Ovary (tissue), 10 donors: ENCODE data around the gene AVL9. TPM values are rescaled to one million over a fixed set of nuclear protein-coding genes. Genes with fewer than 3 reads are reported as not detected.
A peak's percentile ranks its signal among the peaks of the same experiment; 100 is the strongest.

ENCODE experiments used
- DNase-seq, 5 donors: peaks; one replicate each; pipeline ENCODE4 v3.0.0-alpha.2; 2019 to 2020
- H3K27ac ChIP-seq, 2 donors: fragments of 200-600 bp; one replicate each; pipeline versions ENCODE4 v1.5.1 to v1.8.0; 2019 to 2022
- H3K27me3 ChIP-seq: fragments of 200-600 bp; one replicate; pipeline ENCODE4 v1.8.0; 2022
- H3K36me3 ChIP-seq: fragments of 200-600 bp; sonication (generic); one replicate; pipeline ENCODE4 v1.5.1; 2019
- H3K4me1 ChIP-seq: one replicate; pipeline ENCODE4 v1.8.1; 2013; ENCODE audit warnings: mild to moderate bottlenecking, moderate library complexity; ENCODE audit not compliant: insufficient read depth
- H3K4me3 ChIP-seq: fragments of 200-600 bp; sonication (generic); one replicate; pipeline ENCODE4 v1.5.1; 2017
- H3K9me3 ChIP-seq, 2 donors: fragments of 200-600 bp in 1 of 2; sonication (generic) in 1 of 2; one replicate each; pipeline versions ENCODE4 v1.5.1 to v1.8.1; 2013 to 2019; ENCODE audit warnings: mild to moderate bottlenecking in 1 of 2, moderate library complexity in 1 of 2
- EP300 ChIP-seq: sonication (generic); formaldehyde crosslinking; IDR thresholded peaks from one replicate; pipeline ENCODE4 v1.6.1; 2017; ENCODE audit warnings: antibody characterized with exemption
- POLR2A ChIP-seq: fragments of 450-650 bp; IDR thresholded peaks from one replicate; pipeline ENCODE4 v1.6.1; 2017; ENCODE audit warnings: antibody characterized with exemption, mild to moderate bottlenecking, moderate library complexity
- WGBS, 3 donors: extraction: QIAGEN DNeasy Blood & Tissue Kit in 1 of 3; methylation state at CpG; one replicate each; pipeline versions ENCODE4 v1.1.5 to v1.1.7; 2013 to 2017; 5-methylcytosine and 5-hydroxymethylcytosine counted together
- intact Hi-C, 4 donors: fragments of 100-400 bp; cut with DNase I; formaldehyde crosslinking; loops; one replicate each; pipeline versions ENCODE4 v1.11.0 to v1.15.1; 2022 to 2023
- long read RNA-seq, 3 donors: library from polyadenylated mRNA in 2 of 3; unstranded in 2 of 3; transcript quantifications; one replicate each; pipeline ENCODE4 v2.0.0 and lab custom pipeline, GENCODE V29; 2021 to 2026
- polyA plus RNA-seq, 2 donors: library from polyadenylated mRNA; stranded (reverse); fragments of 200-250 nt in 1 of 2; fragments of 350-450 nt in 1 of 2; fragmentation: Illumina TruSeq in 1 of 2; extraction: RNeasy Lipid Tissue Mini Kit (QIAGEN cat#74804) in 1 of 2; gene quantifications; one replicate each; pipeline ENCODE4 v1.2.3, GENCODE V29; 2013 to 2014
- total RNA-seq, 7 donors: library from RNA; depleted of rRNA in 2 of 7; stranded (reverse); fragments of >200 nt in 2 of 7; fragmentation: NEBNext Ultra II Directional in 3 of 7; extraction: Animal tissue kit (Norgen Biotek cat#: 25700) in 3 of 7; gene quantifications; one replicate each; pipeline versions ENCODE4 v1.1.0 to v1.2.4, GENCODE V29; 2016 to 2023
- TF ChIP-seq, protein P1 (sequence below), 3 donors: fragments of 450-650 bp in 2 of 3; fragments of 200-600 bp in 1 of 3; IDR thresholded peaks; one replicate each; pipeline versions ENCODE4 v1.5.1 to v1.8.0; 2016 to 2022; ENCODE audit warnings: antibody characterized with exemption in 3 of 3, mild to moderate bottlenecking in 1 of 3
- donor health status: DM: no; HTN: no; CAD: no; lungs with moderate emphysema.
- donor health status: DM: no; HTN: no; CAD: no.
- donor health status: Bipolar disorder and iron deficiency.
- donor health status: DM: yes; HTN: yes; CAD: no.
- donor health status: DM: no; HTN: no; CAD: no.
- donor health status: DM: yes; HTN: yes; CAD: no.

Gene AVL9
- total RNA-seq (10 to 100 TPM; 20.1 to 34.4 (median 26.1) TPM), polyA plus RNA-seq (10 to 100 TPM in 1 of 2 donors, 1 to 10 TPM in 1; 6.8 to 14.0 TPM)
- long read RNA-seq, donor 1, full-length matches to known transcripts: 7 of 37 reads
- long read RNA-seq, donor 1, partial matches to known transcripts: 10 of 37 reads
- long read RNA-seq, donor 1, other reads (novel, unspliced or antisense): 20 of 37 reads
- long read RNA-seq, donor 2, full-length matches to known transcripts: 5 of 5 reads
- long read RNA-seq, donor 2, partial matches to known transcripts: 0 of 5 reads
- long read RNA-seq, donor 2, other reads (novel, unspliced or antisense): 0 of 5 reads
- long read RNA-seq, donor 3, full-length matches to known transcripts: 3 of 13 reads
- long read RNA-seq, donor 3, partial matches to known transcripts: 0 of 13 reads
- long read RNA-seq, donor 3, other reads (novel, unspliced or antisense): 10 of 13 reads

DNA sequence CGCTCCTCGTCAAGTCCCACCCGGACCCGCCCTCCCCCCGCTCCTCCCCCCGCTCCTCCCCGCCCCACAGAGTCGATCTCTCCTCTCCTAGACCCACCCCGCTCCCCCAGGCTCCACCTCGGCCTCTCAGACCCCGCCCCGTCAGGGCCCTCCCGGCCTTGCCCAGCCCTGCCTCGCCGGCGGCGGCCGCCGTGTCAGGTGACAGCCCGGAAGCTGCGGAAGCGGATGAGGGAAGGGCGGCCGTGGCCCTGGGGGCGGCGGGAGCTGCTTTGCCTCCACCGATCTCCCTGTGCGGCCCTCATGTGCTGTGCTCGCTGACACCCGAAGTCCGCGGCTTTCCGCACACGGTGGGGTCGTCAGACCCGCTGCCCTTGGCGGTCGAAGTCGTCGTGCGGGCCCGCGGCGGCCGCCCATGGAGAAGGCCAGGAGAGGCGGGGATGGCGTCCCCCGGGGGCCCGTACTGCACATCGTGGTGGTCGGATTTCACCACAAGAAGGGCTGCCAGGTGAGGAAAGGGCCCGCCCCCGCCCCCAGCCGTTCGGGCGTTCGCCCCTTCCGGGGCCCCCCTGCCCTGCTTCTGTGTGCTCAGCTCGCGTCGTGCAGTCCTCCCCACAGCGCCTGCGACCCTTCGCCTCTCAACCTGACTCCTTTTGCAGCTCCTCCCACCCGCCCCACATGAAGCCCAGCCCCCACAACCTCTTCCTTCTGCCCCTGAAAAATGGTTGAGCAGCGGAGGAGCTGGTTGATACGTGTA is at the start of gene AVL9:
AVL9 (plus strand) TSS at position 192 of the 754 bp plus-strand sequence; CDS start at position 413, 221 bp downstream.
- 1% methylated on average over 43 to 67 of the region's 67 CpGs for WGBS, 3 donors
- Histone ChIP-seq H3K9me3 (no peaks in the 10 kb centered on the region), H3K36me3 (no peaks in the 10 kb centered on the region), H3K27me3 (no peaks in the 10 kb centered on the region), H3K27ac (peak within 1 kb of the TSS; percentile 56 to 87), H3K4me3 (peak within 1 kb of the TSS; percentile 78), H3K4me1 (no peaks in the 10 kb centered on the region)
- intact Hi-C loops: no loop called here
- TF ChIP-seq EP300: peak; percentile 17
- TF ChIP-seq, protein P1, sequence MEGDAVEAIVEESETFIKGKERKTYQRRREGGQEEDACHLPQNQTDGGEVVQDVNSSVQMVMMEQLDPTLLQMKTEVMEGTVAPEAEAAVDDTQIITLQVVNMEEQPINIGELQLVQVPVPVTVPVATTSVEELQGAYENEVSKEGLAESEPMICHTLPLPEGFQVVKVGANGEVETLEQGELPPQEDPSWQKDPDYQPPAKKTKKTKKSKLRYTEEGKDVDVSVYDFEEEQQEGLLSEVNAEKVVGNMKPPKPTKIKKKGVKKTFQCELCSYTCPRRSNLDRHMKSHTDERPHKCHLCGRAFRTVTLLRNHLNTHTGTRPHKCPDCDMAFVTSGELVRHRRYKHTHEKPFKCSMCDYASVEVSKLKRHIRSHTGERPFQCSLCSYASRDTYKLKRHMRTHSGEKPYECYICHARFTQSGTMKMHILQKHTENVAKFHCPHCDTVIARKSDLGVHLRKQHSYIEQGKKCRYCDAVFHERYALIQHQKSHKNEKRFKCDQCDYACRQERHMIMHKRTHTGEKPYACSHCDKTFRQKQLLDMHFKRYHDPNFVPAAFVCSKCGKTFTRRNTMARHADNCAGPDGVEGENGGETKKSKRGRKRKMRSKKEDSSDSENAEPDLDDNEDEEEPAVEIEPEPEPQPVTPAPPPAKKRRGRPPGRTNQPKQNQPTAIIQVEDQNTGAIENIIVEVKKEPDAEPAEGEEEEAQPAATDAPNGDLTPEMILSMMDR (IDR thresholded peaks at IDR 0.05): no peak
- peak; percentile 82 for TF ChIP-seq POLR2A
- peak; percentile 97 to 98 (median 98) for DNase-seq

DNA sequence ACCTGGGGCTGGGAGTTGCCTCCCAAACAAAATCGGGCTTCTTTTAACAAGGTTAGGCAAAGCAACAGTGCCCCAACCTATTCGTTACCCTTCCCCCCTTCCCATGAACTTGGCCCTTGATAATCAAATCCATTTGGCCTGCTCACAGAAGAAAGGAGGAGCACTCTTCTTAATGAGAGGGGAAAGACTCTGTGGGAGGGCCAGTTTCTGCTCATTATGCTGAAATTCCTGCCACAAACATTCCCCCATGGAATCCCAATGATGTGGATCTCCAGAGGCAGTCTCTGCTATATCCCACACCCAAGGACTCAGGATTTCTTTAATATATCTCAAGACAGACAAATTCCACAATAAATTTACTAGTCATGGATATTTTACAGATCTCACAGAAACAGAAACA is 48.1 kb upstream of the AVL9 start:
- no peak overlapping the region for H3K4me3 ChIP-seq
- WGBS, 3 donors: 7 to 43% (median 9%) methylated on average over 2 of the region's 2 CpGs
- no peaks in the 10 kb centered on the region for H3K9me3 ChIP-seq
- H3K27ac ChIP-seq: no peak overlapping the region
- H3K4me1 ChIP-seq: no peaks in the 10 kb centered on the region
- no peaks in the 10 kb centered on the region for H3K27me3 ChIP-seq
- no peaks in the 10 kb centered on the region for H3K36me3 ChIP-seq
- intact Hi-C loops: no loop called here
- TF ChIP-seq EP300 (no peak), POLR2A (no peak)
- TF ChIP-seq, protein P1 (IDR thresholded peaks at IDR 0.05): no peak
- no peak for DNase-seq

DNA sequence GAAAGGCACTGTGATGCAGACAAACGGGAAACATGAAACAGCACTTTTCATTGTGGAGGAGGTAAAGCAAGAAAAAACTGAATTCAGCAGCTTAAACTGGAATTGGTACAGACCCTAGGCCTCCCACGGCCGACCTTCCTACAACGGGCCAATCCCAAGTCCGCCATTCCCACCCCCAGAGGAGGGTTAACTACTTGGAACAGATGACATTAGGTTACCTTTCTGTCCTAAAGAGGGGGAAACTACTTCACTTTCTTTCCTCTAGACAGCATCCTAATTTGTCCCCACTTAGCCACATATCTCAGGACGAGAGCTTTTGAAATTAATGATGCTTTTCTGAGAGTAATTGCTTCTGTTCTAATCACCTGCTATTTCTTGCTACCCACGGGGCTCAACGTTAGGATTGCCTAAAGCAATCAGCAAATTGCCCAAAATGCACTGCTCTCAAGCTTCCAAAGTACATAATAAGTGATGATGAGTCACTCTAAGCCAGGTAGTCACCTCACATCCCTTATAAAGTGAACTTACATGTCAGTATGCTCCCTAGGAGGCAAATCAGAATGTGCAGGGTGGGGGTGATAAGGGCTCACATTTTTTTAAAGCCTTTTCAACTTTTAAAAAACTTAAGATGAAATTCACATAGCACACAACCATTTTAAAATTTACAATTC is 41.8 kb upstream of the AVL9 start:
- no peaks in the 10 kb centered on the region for H3K4me1 ChIP-seq
- H3K4me3 ChIP-seq: no peak overlapping the region
- TF ChIP-seq POLR2A (no peak), EP300 (no peak)
- TF ChIP-seq, protein P1 (IDR thresholded peaks at IDR 0.05): no peak
- no peak for DNase-seq
- no peaks in the 10 kb centered on the region for H3K36me3 ChIP-seq
- intact Hi-C loops: no loop called here
- 35 to 51% (median 37%) methylated on average over 8 of the region's 8 CpGs for WGBS, 3 donors
- H3K27ac ChIP-seq: no peak overlapping the region
- H3K9me3 ChIP-seq: no peaks in the 10 kb centered on the region
- no peaks in the 10 kb centered on the region for H3K27me3 ChIP-seq

DNA sequence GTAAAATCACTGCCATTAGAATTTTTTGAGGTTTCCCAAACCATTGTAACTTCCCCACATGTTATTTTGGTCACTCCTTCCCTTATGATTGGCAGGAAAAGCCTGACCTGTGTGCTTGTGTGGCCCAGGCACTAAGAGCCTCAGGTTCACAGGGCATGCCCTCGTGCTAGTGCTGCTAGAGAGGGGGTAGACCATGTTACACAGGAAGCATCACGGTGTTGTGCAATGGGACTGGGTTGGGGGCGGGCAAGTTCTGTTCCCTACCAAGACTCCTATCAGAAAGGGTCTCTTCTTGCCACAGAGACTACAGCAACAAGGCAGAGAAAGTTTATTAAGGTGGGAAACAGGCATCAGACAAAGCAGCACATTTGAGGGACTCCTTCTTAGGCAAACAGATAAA is 37.3 kb upstream of the AVL9 start:
- Histone ChIP-seq H3K36me3 (no peaks in the 10 kb centered on the region), H3K4me3 (no peak overlapping the region), H3K9me3 (no peaks in the 10 kb centered on the region), H3K4me1 (no peaks in the 10 kb centered on the region), H3K27ac (no peak overlapping the region), H3K27me3 (no peaks in the 10 kb centered on the region)
- intact Hi-C loops: no loop called here
- no peak for DNase-seq
- no peak for TF ChIP-seq POLR2A
- TF ChIP-seq EP300: no peak
- TF ChIP-seq, protein P1 (IDR thresholded peaks at IDR 0.05): no peak
- 62 to 76% (median 66%) methylated on average over 3 of the region's 3 CpGs for WGBS, 3 donors
